ENCODE results near the gene ERP44.

GRCh38 chr9:100058699-100059579 is 39.9 kb downstream of the ERP44 start:
- TF ChIP-seq CTCF (IDR thresholded peaks at IDR 0.05) (no peak), POLR2A (IDR thresholded peaks at IDR 0.05) (no peak)
